Activated B cell treated with CpG ODN at 0.5 μM for 24 hours (primary cell): ENCODE results near the gene PROKR1. TPM values are rescaled to one million over a fixed set of nuclear protein-coding genes. Genes with fewer than 3 reads are reported as not detected.
"Not testable (repeated sequence)": the region's sequence is repeated elsewhere in the genome, so short reads cannot be mapped to it uniquely, and the experiment has no call there.

Experiments used
- ATAC-seq: fragments of 200-7000 bp; cut with Tn5 transposase; one replicate; pipeline ENCODE4 v1.10.0; 2021; ENCODE audit warnings: low read depth, mild to moderate bottlenecking, moderate library complexity
- CTCF ChIA-PET: fragments of 350-600 bp; sonication (Branson Sonifier 250); formaldehyde crosslinking; loops from one replicate; lab custom pipeline; 2021; ENCODE audit warnings: antibody characterized with exemption; lab: Charles Lee
- POLR2A ChIA-PET: fragments of 350-600 bp; sonication (Branson Sonifier 250); formaldehyde crosslinking; loops from one replicate; lab custom pipeline; 2021; ENCODE audit warnings: antibody characterized with exemption; lab: Charles Lee
- DNase-seq: peaks from one replicate; pipeline ENCODE4 v3.0.0; 2022
- H3K27ac Mint-ChIP-seq: one replicate; pipeline ENCODE4 v1.8.0; 2020; ENCODE audit warnings: mixed read lengths
- H3K27me3 Mint-ChIP-seq: one replicate; pipeline ENCODE4 v1.8.0; 2021; ENCODE audit warnings: mixed read lengths
- H3K36me3 Mint-ChIP-seq: one replicate; pipeline ENCODE4 v1.8.0; 2021; ENCODE audit warnings: low read depth, mixed read lengths
- H3K4me1 Mint-ChIP-seq: one replicate; pipeline ENCODE4 v1.8.0; 2021; ENCODE audit warnings: mixed read lengths
- H3K4me3 Mint-ChIP-seq: one replicate; pipeline ENCODE4 v1.8.0; 2020; ENCODE audit warnings: mild to moderate bottlenecking, mixed read lengths
- H3K9me3 Mint-ChIP-seq: one replicate; pipeline ENCODE4 v1.8.0; 2020; ENCODE audit warnings: mixed read lengths
- CTCF ChIP-seq: fragments of 200-600 bp; IDR thresholded peaks from one replicate; pipeline ENCODE4 v1.8.0; 2022; ENCODE audit warnings: antibody characterized with exemption, mild to moderate bottlenecking
- intact Hi-C: fragments of 100-400 bp; cut with micrococcal nuclease; formaldehyde crosslinking; loops from one replicate; pipeline ENCODE4 v1.15.1; 2024
- total RNA-seq: library from RNA; stranded (reverse); gene quantifications from 2 replicates; pipeline ENCODE4 v1.2.3, GENCODE V29; 2022

The PROKR1 gene
- total RNA-seq: 0.05 and 0.09 TPM in 2 replicates

GRCh38 chr2:68643011-68643873, at the start of gene PROKR1:
Gene PROKR1 (plus strand): TSS chr2:68643579. CDS start chr2:68645822, 2,243 bp downstream.
- TF ChIP-seq CTCF: no peak
- POLR2A ChIA-PET: no interaction called here
- CTCF ChIA-PET: no interaction called here
- ATAC-seq (peak; percentile 28), DNase-seq (peak; percentile 26)
- H3K9me3 Mint-ChIP-seq: peaks cover 8% of the 10 kb centered on the region
- peaks cover 6% of the 10 kb centered on the region for H3K4me1 Mint-ChIP-seq
- peaks cover 51% of the 10 kb centered on the region for H3K27me3 Mint-ChIP-seq
- H3K4me3 Mint-ChIP-seq: peak within 1 kb of the TSS; percentile 11
- intact Hi-C loops: no loop called here
- no peaks in the 10 kb centered on the region for H3K36me3 Mint-ChIP-seq
- H3K27ac Mint-ChIP-seq: no peak within 1 kb of the TSS

- POLR2A ChIA-PET: no interaction called here
- H3K27me3 Mint-ChIP-seq: peaks cover 4% of the 10 kb centered on the region
- no peak for TF ChIP-seq CTCF
- H3K4me1 Mint-ChIP-seq: peaks cover 12% of the 10 kb centered on the region
- CTCF ChIA-PET: interaction anchor here (1.5 to 4.4 kb wide), 7 partner anchors 107 to 331 kb away, joined by 7 to 32 read pairs (median 10); partner anchors contain the start of genes APLF and FBXO48
- no peaks in the 10 kb centered on the region for H3K9me3 Mint-ChIP-seq
- DNase-seq (no peak), ATAC-seq (no peak)
- intact Hi-C loops: loop anchor here (2.0 to 10.0 kb wide), 3 partner anchors 71 to 331 kb away; no protein-coding TSS in a partner anchor
- no peak overlapping the region for H3K27ac Mint-ChIP-seq
- H3K36me3 Mint-ChIP-seq: no peaks in the 10 kb centered on the region
- H3K4me3 Mint-ChIP-seq: no peak overlapping the region
These were observed 49.3 kb upstream of the PROKR1 start for GRCh38 chr2:68594041-68594440.

- Mint-ChIP-seq H3K4me1 (peaks cover 12% of the 10 kb centered on the region), H3K27ac (no peak overlapping the region), H3K4me3 (peak overlapping the region; percentile 0), H3K36me3 (peaks cover 2% of the 10 kb centered on the region), H3K9me3 (peaks cover 4% of the 10 kb centered on the region), H3K27me3 (peaks cover 5% of the 10 kb centered on the region)
- ATAC-seq (peak; percentile 52), DNase-seq (peak; percentile 21)
- TF ChIP-seq CTCF: peak; percentile 64
- intact Hi-C loops: loop anchor here (1.0 to 10.0 kb wide), 4 partner anchors 70 to 330 kb away; no protein-coding TSS in a partner anchor
- ChIA-PET CTCF (interaction anchor here (0.6 to 4.4 kb wide), 25 partner anchors 8 to 333 kb away, joined by 3 to 32 read pairs (median 4); partner anchors contain the start of genes APLF and FBXO48), POLR2A (no interaction called here)
These were observed 48.5 kb upstream of the PROKR1 start for GRCh38 chr2:68594674-68595492.

GRCh38 chr2:68595493-68595785, 47.9 kb upstream of the PROKR1 start:
- CTCF ChIA-PET: interaction anchor here (0.6 to 4.4 kb wide), 25 partner anchors 9 to 333 kb away, joined by 3 to 32 read pairs (median 4); partner anchors contain the start of genes APLF and FBXO48
- H3K27me3 Mint-ChIP-seq, H3K27ac Mint-ChIP-seq, POLR2A ChIA-PET, ATAC-seq, DNase-seq, H3K9me3 Mint-ChIP-seq, H3K36me3 Mint-ChIP-seq, H3K4me3 Mint-ChIP-seq: not testable (repeated sequence)
- peaks cover 12% of the 10 kb centered on the region for H3K4me1 Mint-ChIP-seq
- intact Hi-C loops: loop anchor here (1.0 to 10.0 kb wide), 4 partner anchors 69 to 329 kb away; no protein-coding TSS in a partner anchor

- H3K27me3 Mint-ChIP-seq, intact Hi-C loops, H3K4me3 Mint-ChIP-seq, DNase-seq, POLR2A ChIA-PET, H3K36me3 Mint-ChIP-seq, CTCF ChIA-PET, H3K4me1 Mint-ChIP-seq, H3K27ac Mint-ChIP-seq, ATAC-seq: not testable (repeated sequence)
- peaks cover 16% of the 10 kb centered on the region for H3K9me3 Mint-ChIP-seq
These were observed 42.9 kb upstream of the PROKR1 start for GRCh38 chr2:68600495-68600894.
